Right renal cortex interstitium (tissue), 3 donors: ENCODE results near the gene USP22. TPM values are rescaled to one million over a fixed set of nuclear protein-coding genes. Genes with fewer than 3 reads are reported as not detected.
"Not testable (repeated sequence)": the region's sequence is repeated elsewhere in the genome, so short reads cannot be mapped to it uniquely, and the experiment has no call there.

ENCODE experiments used
- DNase-seq, 3 donors: peaks; one replicate each; pipeline ENCODE4 v3.0.0-alpha.2; 2013; ENCODE audit warnings: low read depth in 3 of 3, low spot score in 2 of 3
- polyA plus RNA-seq, 3 donors: library from polyadenylated mRNA; unstranded; fragments of 120-200 nt; gene quantifications; one replicate each; pipeline ENCODE4 v1.2.1, GENCODE V29; 2013; ENCODE audit not compliant: insufficient read length in 3 of 3

Gene USP22
- 100 to 1,000 TPM; 217 to 235 (median 223) TPM for polyA plus RNA-seq

GRCh38 chr17:21042458-21043295 is at the start of gene USP22:
USP22 (minus strand) TSS chr17:21043011; CDS start chr17:21042835, 176 bp downstream.
- no peak for DNase-seq

- no peak for DNase-seq
These were observed 48.2 kb upstream of the USP22 start for GRCh38 chr17:21090902-21091618.

GRCh38 chr17:21089933-21090901 is 47.4 kb upstream of the USP22 start:
- no peak for DNase-seq

- DNase-seq: no peak
These were observed 46.3 kb upstream of the USP22 start for GRCh38 chr17:21089145-21089544.

- DNase-seq: no peak
These were observed 42.9 kb upstream of the USP22 start for GRCh38 chr17:21085707-21086106.

GRCh38 chr17:21085280-21085679 is 42.5 kb upstream of the USP22 start:
- DNase-seq: not testable (repeated sequence)

- no peak for DNase-seq
These were observed 39.2 kb upstream of the USP22 start for GRCh38 chr17:21082001-21082436.

GRCh38 chr17:21079196-21079595 is 36.4 kb upstream of the USP22 start:
- no peak for DNase-seq

GRCh38 chr17:21078016-21078780 is 35.4 kb upstream of the USP22 start:
- DNase-seq: no peak

- DNase-seq: no peak
These were observed 34.5 kb upstream of the USP22 start for GRCh38 chr17:21077281-21077680.

- DNase-seq: no peak
These were observed 33.4 kb upstream of the USP22 start for GRCh38 chr17:21076242-21076641.

GRCh38 chr17:21075739-21076085 is 32.9 kb upstream of the USP22 start:
- no peak for DNase-seq

GRCh38 chr17:21072745-21073197 is 30.0 kb upstream of the USP22 start:
- DNase-seq: no peak

GRCh38 chr17:21066394-21066793 is 23.6 kb upstream of the USP22 start:
- no peak for DNase-seq

GRCh38 chr17:21061971-21062526 is 19.2 kb upstream of the USP22 start:
- no peak for DNase-seq

- no peak for DNase-seq
These were observed 18.5 kb upstream of the USP22 start for GRCh38 chr17:21061158-21061835.

- no peak for DNase-seq
These were observed 16.9 kb upstream of the USP22 start for GRCh38 chr17:21059761-21060160.

GRCh38 chr17:21058098-21058893 is 15.5 kb upstream of the USP22 start:
- no peak for DNase-seq
